Measurements from ENCODE around the gene STAM.

DNA sequence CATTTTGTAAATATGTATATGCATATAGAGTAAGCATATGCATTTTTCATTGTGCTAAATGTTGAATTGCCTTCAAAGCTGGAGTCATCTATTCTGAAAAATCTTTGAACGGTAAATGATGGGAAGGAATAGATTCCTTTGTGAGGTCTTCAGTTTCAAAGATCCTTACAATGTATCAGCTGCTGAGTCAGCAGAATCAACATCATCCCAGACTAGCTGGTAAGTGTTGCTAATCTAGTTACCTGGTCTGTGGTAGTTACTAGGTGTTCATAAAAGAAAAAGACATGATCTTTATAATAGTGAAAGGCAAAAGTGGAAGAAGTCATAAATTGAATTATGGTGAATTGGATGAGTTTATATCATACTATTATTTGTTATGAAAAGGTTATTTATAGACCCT lies 10.6 kb upstream of the STAM start:
- no peak for TF ChIP-seq JUN (IDR thresholded peaks at IDR 0.05; ENCODE audit: borderline replicate concordance, insufficient read depth, insufficient read length, low read depth)
- no peak for TF ChIP-seq POLR2AphosphoS5 (IDR thresholded peaks at IDR 0.05; ENCODE audit: insufficient read depth, low read depth, low read length)
- TF ChIP-seq, protein P1, sequence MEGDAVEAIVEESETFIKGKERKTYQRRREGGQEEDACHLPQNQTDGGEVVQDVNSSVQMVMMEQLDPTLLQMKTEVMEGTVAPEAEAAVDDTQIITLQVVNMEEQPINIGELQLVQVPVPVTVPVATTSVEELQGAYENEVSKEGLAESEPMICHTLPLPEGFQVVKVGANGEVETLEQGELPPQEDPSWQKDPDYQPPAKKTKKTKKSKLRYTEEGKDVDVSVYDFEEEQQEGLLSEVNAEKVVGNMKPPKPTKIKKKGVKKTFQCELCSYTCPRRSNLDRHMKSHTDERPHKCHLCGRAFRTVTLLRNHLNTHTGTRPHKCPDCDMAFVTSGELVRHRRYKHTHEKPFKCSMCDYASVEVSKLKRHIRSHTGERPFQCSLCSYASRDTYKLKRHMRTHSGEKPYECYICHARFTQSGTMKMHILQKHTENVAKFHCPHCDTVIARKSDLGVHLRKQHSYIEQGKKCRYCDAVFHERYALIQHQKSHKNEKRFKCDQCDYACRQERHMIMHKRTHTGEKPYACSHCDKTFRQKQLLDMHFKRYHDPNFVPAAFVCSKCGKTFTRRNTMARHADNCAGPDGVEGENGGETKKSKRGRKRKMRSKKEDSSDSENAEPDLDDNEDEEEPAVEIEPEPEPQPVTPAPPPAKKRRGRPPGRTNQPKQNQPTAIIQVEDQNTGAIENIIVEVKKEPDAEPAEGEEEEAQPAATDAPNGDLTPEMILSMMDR (IDR thresholded peaks at IDR 0.05; ENCODE audit: extremely low read depth in 1 of 2, insufficient read depth in 1 of 2, low read depth in 1 of 2, low read length in 2 of 2): no peak
- no peak for TF ChIP-seq MYC (IDR thresholded peaks at IDR 0.05; ENCODE audit: low read depth, low read length)
- no peak for TF ChIP-seq EZH2 (IDR thresholded peaks at IDR 0.05; ENCODE audit: borderline replicate concordance, low read depth, low read length, severe bottlenecking)
- TF ChIP-seq POLR2A (IDR thresholded peaks at IDR 0.05; ENCODE audit: low read depth, low read length): no peak
- TF ChIP-seq, protein P2, sequence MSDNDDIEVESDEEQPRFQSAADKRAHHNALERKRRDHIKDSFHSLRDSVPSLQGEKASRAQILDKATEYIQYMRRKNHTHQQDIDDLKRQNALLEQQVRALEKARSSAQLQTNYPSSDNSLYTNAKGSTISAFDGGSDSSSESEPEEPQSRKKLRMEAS (IDR thresholded peaks at IDR 0.05; ENCODE audit: insufficient read depth, insufficient read length): no peak
- TF ChIP-seq FOS (IDR thresholded peaks at IDR 0.05; ENCODE audit: borderline replicate concordance, insufficient read depth, low read length): no peak
